HG02981 (cell line): ENCODE results near the gene RIC8B.
"Not testable (repeated sequence)": the region's sequence is repeated elsewhere in the genome, so short reads cannot be mapped to it uniquely, and the experiment has no call there.

Experiments
- ATAC-seq: cut with Tn5 transposase; IDR thresholded peaks from one replicate; pipeline ENCODE4 v1.9.1; 2021; ENCODE audit warnings: mild to moderate bottlenecking, moderate library complexity; ENCODE audit not compliant: unreplicated experiment

RIC8B gene

GRCh38 chr12:106774005-106774807, at the start of gene RIC8B:
Gene RIC8B, plus strand, starts transcription at chr12:106774682. Its CDS starts 64 bp downstream, at chr12:106774746.
- ATAC-seq = peak; percentile 86

GRCh38 chr12:106724934-106725333, 49.5 kb upstream of the RIC8B start:
- ATAC-seq = no peak

DNA sequence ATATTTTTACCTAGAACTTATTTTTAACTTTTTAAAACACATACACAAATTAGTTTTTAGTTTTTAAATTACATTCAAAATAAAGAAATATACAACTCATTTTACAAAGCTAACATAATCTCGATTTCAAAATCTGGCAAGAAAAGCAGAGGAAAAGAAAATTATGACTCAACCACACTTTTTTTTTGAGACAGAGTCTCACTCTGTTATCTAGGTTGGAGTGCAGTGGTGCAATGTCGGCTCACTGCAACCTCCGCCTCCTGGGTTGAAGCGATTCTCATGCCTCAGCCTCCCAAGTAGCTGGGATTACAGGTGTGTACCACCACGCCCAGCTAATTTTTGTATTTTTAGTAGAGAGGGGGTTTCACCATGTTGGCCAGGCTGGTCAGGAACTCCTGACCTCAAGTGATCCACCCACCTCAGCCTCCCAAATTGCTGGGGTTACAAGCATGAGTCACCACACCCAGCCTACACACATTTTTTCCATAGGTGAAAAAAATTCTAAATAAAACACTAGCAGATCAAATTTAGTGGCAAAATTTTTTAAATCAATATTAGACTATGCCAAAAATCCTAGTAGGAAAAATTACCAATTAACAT, 47.8 kb upstream of the RIC8B start:
- ATAC-seq = not testable (repeated sequence)

DNA sequence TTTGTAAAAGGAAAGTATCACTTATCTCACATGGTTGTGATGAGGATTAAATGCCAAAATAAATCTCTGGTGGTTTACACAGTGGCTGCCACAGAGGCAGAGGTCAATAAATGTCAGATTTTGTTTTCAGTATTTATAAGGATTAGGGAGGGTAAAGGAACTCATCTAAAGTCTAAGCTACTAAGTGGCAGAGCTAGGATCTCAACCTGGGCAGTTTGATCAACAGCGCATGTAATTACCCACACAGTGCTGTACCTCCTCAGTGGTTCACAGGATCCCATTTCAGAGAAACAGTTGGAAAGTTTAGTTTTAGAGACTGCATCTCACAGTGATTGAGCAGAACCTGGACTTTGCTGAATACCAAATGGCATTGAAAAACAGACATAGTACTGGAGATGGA, 44.9 kb upstream of the RIC8B start:
- ATAC-seq = no peak

- ATAC-seq = no peak
These were observed 41.6 kb upstream of the RIC8B start for GRCh38 chr12:106732890-106733289.

DNA sequence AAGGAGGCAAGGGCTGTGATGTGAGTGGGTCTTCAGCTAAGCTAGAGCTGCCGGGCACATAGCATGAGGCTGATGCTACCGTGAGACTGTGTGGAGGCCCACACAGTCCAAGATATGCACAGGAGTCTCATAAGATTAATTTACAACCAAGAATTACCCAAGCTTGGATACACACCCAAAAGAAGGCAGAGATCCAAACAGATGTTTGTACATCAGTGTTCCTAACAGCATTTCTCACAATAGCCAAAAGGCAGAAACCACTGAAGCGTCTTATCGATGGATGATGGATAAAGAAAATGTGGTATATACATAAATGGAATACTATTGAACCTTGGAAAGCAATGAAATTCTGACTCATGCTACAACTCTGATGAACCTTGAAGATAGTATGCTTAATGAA, 40.8 kb upstream of the RIC8B start:
- no peak for ATAC-seq

GRCh38 chr12:106736051-106736957, 38.2 kb upstream of the RIC8B start:
- no peak for ATAC-seq

DNA sequence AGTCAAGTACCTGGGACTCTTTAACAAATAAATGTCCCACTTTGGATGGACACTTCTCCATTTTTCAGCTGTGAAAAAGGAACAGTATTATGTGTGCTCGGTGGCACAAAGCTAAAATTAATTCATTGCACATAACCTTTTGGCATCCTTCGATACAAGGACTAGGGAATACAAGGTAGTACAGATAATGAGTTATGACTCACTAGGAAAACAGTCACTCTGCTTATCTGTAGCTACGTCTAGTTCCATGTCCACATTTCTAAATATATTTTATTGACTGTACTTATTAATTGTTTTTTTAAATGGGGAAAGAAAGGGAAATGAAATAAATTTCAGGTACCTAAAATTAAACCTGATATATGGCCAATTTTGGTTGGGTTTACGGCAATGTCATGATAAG, 35.2 kb upstream of the RIC8B start:
- ATAC-seq = no peak

GRCh38 chr12:106739815-106740530, 34.5 kb upstream of the RIC8B start:
- ATAC-seq = no peak

DNA sequence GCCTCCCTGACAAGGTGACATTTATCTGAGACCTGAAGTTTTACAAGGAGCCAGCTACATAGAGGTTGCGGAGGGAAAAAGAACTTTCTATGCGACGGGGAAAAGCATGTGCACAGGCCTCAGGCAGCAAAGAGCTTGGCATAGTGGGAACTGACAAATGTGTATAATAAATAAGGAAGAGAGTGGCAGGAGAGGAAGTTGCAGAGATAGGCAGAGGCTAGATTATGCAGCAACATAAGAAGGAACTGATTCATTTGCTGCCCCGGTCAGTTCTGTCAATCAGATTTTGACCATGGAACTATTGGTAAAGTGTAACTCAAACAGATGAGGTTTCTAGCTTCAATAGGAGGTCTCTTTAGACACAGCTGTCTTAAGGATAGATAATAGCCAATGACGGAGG, 33.7 kb upstream of the RIC8B start:
- ATAC-seq = no peak

DNA sequence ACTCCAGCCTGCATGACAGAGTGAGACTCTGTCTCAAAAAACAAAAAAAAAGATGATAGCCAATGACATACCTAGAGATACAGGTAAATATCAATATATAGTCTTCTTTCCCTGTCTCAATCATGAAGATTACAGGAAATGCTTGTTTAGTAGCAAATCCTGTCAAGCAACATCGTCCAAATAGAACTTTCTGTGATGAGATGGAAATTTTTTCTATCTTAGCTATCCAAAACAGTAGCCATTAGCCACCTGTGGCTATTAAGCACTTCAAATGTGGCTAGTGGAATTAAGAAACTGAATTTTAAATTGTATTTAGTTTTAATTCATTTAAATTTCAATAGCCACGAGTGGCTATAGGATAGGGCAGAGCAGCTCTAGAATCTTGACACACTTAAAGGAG, 33.2 kb upstream of the RIC8B start:
- no peak for ATAC-seq

DNA sequence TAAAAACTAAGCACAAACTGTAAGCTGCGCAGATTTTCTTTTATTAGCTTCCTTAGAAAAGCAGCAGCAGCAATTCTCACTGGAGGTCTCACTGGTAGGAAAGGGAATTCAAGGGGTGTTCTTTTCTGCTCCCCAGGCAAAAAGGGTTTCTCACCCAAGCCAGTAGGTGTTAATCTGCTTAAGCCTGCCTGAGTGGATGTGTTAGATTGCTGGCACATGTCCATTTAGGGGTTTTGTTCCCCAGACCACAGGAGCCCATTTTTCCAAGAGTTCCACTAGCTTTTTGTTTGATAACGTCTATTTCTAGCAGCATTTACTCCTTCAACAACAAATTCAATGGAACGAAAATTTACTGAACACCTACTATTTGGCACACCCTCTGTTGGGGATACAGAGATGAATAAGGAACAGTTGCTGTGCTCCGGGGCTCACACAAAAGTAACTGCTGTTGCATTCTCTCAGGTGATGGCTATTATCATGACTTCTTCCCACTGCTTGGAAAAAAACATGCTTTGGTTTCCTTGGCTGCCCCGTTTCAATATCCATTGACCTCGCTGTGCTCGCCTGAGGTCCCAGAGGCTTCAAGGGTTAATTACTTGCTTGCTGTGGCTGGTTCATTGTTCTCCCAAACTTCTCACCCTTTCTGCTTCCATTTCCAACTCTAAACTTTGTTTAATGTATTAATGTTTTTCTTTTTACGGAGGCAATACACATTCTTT, 31.1 kb upstream of the RIC8B start:
- ATAC-seq = no peak

DNA sequence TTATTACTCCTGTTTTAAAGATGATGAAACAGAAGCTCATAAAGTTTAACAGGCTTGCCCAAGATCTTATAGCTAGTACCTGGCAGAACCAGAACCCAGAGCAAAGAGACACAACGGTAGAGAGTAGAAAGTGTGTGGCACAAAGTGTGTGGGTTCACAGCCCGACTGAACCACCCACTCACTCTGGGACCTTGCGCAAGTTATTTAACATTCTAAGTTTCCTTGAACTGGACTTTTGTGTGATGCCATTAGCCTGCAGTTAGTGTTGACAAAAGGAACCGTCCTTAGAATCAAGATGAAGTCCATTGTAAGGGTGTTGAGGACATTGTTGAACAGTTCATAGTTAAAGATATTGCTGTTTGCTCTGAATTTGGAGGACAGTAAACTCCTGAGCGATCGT, 29.9 kb upstream of the RIC8B start:
- no peak for ATAC-seq

DNA sequence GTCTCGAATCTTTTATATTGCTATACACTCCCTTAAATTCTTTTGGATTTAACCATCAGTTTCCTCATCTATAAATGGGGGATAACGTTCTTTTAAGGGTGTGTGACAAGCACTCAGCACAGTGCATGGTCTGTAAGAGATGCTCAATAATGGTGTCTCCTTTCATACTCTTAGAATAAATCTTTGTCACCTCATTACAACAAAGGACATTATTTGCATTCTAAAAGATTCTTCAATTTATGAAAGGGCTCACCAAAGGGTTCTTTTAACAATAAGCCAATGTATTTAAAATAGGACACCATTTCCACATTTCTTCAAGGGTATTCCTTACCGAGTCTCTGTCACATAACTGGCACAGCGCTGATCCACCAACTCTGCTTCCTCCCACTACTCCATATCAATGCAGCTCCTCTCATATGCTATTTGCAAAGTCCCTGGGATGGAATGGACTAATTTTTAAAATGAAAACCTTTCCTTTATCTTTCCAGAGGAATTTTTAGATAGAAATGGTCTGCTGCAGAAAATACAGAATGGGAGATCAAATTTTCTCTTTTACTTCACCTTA, 29.2 kb upstream of the RIC8B start:
- ATAC-seq = no peak

DNA sequence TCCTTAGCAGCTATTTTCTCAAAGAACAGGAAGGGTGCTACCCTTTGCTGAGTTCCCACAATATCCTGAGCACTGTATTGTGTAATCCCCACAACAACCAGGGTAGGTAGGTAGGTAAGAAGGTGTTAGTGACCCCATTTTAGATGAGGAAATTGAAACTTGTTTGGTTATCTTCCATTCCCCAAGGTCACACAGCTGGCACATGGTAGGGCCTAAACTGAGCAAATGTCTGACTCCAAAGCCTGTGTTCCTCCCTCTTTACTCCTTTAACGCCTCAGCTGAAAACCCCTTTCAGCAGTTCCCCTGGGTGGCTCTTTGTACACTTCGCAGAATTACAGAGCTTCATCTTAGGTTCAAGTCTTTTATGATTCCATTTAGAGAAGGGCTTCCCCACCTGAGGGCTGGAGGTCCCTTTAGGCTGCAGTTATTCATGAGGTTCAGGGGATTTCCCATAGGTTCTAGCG, 26.5 kb upstream of the RIC8B start:
- ATAC-seq = no peak

DNA sequence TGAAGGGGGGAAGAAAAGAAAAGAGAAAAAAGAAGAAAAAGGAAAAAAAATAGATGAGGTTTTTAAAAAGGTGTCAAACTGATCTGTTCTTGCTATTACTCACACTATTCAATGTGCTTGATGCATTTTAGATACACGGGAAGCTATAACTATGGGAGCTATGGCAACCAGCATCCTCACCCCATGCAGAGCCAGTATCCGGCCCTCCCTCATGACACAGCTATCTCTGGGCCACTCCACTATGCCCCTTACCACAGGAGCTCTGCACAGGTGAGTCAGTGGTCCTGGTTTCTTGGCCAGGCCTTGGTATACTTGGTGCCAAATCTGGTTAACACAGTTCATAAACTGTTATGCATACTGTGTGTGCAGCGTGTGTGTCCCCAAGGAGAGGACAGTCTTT, 24.0 kb upstream of the RIC8B start:
- no peak for ATAC-seq

GRCh38 chr12:106753526-106753925, 21.0 kb upstream of the RIC8B start:
- ATAC-seq = peak; percentile 92

DNA sequence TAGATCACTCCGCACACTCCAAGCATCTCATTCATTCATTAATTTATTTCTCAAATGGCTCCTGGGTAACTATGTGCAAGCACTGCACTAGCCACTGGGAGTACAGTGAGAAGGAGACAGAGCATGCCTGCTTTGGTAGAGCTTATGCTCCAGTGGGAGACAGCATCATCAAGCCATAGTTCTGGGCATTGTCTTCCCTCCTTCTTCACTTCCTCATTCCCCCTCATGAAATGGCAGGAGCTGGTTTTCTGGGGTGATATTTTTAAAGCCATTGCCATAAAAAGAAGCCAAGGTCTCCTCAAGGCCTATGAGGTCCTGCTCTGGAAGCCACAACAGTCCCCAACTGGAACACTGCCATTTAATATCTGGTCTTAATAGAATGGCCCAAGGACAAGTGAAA, 20.2 kb upstream of the RIC8B start:
- no peak for ATAC-seq

DNA sequence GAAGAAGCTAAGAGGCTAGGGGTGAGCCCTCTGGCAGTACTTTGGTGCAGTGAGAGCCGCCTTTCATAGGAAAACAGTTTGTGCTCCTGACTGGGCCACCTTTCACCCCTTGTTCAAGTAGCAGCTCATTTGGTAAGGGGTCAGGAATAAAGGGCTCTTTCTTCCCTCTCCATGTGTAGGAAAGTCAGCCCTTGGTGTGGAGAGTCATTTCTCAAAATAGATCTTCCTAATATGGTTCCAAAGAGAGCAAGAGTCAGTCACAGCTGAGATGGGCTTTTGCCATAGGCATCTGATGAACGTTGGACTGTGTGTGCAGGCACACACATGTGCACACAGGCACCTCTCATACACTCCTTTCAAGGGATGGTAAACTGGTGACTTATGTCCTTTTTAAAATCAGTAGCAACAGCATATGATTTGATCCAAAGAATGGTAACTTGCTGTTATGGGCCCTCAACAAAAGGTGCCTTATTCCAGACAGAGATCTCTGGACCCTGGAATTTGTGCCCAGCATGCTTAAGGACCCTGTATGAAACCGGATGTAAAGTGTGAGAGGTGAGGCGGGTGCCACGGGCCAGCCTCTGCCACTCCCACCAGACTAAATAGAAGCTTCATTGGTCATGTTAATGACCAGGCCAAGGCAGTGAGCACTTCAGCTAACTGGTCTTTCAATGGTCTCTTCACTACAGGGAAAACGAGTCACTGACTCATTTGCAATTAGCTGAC, 16.7 kb upstream of the RIC8B start:
- ATAC-seq = no peak
